GM12801 (cell line): Measurements from ENCODE around the gene SHISAL1.

ENCODE experiments used
- TF ChIP-seq, protein P1 (sequence below): IDR thresholded peaks from one replicate; pipeline ENCODE4 v1.5.1; 2011; ENCODE audit warnings: control low read depth; ENCODE audit not compliant: insufficient read length; ENCODE audit errors: extremely low read depth

SHISAL1 gene

DNA sequence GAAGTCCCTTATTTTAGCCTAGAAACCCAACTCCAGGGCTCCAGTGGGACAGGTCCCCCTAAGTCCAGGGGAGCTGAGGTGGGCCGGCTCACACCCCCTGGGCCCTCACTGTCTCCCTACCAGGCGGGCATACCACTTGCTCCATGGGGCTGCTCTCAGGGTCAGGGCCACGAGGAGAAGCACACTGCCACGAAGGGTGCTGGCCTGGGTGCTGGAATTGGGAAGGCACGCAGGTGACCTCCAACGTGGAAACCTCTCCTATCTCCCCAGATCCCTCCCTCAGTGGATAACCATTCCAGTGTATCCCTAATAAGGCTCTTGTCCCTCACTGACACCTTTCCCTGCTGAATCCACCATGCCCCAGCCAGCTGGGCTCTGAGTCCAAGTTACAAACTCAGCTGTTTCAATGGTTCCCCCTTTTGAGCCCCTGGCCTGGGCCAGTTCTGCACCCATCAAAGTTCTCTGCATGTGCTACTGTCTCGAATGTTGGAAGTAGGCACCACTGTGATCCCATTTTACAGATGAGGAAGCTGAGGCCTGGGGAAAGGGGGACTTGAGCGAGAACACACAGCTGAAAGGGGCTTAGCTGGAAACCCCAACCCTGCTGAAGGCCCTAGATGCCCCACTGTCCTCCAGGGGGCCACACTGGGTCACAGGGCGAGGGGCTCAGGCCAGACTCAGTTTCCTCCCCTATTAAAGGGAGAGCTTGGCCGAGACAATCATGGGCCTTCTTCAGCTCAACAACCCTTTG is 1.5 kb downstream of the SHISAL1 start:
- TF ChIP-seq, protein P1, sequence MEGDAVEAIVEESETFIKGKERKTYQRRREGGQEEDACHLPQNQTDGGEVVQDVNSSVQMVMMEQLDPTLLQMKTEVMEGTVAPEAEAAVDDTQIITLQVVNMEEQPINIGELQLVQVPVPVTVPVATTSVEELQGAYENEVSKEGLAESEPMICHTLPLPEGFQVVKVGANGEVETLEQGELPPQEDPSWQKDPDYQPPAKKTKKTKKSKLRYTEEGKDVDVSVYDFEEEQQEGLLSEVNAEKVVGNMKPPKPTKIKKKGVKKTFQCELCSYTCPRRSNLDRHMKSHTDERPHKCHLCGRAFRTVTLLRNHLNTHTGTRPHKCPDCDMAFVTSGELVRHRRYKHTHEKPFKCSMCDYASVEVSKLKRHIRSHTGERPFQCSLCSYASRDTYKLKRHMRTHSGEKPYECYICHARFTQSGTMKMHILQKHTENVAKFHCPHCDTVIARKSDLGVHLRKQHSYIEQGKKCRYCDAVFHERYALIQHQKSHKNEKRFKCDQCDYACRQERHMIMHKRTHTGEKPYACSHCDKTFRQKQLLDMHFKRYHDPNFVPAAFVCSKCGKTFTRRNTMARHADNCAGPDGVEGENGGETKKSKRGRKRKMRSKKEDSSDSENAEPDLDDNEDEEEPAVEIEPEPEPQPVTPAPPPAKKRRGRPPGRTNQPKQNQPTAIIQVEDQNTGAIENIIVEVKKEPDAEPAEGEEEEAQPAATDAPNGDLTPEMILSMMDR = no peak

DNA sequence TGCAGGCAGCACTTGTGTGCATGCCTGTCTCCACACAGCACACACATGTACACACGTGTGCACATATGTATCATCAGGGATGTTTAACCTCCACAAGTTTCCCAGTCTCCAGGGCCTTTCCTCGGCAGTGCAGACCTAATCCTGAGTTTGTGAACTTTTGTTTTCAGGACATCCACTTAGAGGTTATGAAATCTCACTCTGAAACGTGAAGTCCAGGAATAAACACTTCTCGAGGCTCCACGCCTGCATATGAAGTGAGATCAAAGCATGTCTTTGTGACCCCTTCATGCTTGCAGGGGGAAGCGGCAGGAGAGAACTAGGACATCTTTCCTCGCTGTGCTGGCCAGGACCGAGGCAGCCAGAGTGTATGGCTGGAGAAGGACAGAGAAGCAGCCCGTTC is 3.1 kb downstream of the SHISAL1 start:
- TF ChIP-seq, protein P1 = no peak

DNA sequence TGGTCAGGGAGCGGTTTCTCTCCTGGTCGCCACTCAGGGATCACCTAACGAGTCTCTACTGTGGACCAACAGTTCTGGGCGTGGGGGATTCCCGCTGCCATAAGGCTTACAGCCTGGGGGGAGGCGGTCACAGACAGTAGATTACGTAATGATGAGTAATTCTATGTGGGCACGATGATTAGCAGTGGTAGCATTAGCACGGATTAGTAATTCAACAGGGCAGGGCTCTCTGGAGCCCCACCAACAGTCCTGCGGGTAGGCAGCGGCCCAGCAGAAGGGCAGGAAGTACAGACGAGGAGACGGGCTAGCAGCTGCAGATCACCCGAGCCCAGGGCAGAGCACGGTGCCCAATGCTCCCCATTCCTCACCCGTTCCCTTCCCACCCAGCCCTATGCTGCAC is 3.6 kb downstream of the SHISAL1 start:
- TF ChIP-seq, protein P1 = no peak

DNA sequence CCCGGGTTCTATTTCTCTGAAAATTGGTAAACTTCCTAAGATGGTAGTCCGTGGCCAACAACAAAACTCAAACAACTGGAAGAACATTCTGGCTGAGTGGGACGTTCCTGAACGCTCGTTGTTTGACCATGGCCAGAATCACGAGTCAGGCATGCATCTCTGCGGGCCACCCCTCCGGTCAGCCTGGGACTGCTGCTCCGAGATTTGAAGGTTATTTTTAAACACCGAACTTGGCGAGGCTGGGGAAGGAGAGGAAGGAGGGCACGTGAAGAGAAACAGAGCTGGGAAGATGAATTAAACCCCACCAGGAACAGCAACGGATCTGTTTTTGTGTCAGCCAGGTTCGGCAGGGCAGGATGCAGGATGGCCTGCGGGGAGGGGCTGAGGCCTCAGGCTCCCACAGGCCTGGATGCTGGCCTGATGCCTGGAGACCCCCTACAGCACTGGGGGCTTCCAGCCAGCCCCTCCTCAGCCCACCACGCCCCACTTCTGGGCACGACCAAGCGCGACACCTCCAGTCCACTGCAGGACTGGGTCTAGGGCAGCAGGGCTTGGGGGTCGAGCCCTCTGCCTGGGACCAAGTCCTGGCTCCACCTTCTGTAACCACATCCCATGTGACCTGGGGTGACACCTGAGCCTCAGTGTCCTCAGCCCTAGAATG is 5.1 kb downstream of the SHISAL1 start:
- TF ChIP-seq, protein P1 = no peak

DNA sequence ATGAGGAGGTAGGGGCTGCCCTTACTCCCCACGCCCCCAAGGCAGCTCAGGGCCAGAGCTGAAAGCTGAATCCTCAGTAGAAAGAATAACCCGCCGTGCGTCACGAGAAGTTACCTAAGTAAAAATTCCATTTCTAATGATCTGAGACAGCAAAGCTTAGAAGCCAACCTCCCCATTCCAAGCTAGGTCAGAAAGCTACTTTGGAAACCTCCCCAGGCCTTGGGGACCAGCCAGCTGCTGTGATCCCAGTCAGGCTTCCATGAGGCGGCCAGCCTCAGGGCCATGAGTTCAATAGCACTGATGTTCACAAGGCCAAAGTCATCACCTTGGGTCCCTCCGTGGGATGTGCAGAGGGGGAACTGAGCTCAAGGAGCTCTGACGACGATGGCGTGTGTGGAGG is 6.9 kb downstream of the SHISAL1 start:
- TF ChIP-seq, protein P1 = no peak

DNA sequence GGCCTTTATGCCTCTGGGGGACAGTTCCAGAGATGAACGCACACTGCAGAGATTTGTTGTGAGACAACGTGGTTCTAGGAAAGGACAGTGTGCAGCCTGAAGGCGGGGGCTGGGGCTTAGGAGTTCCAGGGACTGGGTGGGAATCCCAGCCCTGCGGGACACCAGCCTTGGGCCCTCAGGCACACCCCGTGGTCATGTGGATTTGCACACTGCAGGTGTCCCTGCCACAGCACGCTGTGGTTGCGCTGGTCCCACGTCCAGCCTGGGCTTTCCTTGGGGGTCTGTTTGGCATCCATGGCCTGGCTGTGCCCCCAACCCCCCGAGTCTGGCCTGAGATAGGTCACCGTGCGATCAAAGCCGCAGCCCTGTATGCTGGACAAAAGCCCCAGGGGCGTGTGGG is 7.3 kb downstream of the SHISAL1 start:
- TF ChIP-seq, protein P1 = no peak

DNA sequence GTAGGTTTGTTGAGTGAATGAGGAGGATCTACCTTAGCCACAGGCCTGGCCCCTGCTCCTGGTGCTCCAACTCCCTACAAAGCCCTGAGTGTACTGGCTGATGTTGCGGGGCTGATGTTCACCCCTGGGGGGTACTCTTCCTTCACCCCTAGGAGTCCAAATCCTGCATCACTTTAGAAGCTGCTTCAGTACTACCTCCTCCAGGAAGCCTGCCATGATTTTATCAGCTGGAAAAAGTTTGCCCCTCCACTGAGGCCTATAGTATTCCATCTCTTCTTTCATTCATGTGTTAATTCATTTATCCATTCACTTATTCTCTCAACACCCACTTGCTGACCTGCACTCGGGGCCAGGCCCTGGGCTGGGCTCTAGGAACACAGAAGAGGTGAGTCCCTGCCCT is 7.8 kb downstream of the SHISAL1 start:
- TF ChIP-seq, protein P1 = no peak
